ENCODE data around the gene RNFT1. TPM values are rescaled to one million over a fixed set of nuclear protein-coding genes. Genes with fewer than 3 reads are reported as not detected.
"Not testable (repeated sequence)": the region's sequence is repeated elsewhere in the genome, so short reads cannot be mapped to it uniquely, and the experiment has no call there.

Gene RNFT1, protein sequence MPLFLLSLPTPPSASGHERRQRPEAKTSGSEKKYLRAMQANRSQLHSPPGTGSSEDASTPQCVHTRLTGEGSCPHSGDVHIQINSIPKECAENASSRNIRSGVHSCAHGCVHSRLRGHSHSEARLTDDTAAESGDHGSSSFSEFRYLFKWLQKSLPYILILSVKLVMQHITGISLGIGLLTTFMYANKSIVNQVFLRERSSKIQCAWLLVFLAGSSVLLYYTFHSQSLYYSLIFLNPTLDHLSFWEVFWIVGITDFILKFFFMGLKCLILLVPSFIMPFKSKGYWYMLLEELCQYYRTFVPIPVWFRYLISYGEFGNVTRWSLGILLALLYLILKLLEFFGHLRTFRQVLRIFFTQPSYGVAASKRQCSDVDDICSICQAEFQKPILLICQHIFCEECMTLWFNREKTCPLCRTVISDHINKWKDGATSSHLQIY
- total RNA-seq (10 to 100 TPM in 3 of 10 donors, 1 to 10 TPM in 7; 5.8 to 12.5 (median 8.4) TPM), polyA plus RNA-seq (10 to 100 TPM in 1 of 2 donors, 1 to 10 TPM in 1; 8.3 to 17.3 TPM)
- long read RNA-seq, donor 1, transcript RNFT1-201 (9 exons, 2,101 nt): major isoform, 11 of 16 reads
- long read RNA-seq, donor 1, partial matches to known transcripts: 1 of 16 reads
- long read RNA-seq, donor 1, other reads (novel, unspliced or antisense): 3 of 16 reads
- long read RNA-seq, donor 2, transcript RNFT1-201 (9 exons, 2,101 nt): major isoform, 20 of 27 reads
- long read RNA-seq, donor 2, partial matches to known transcripts: 1 of 27 reads
- long read RNA-seq, donor 2, other reads (novel, unspliced or antisense): 3 of 27 reads
- long read RNA-seq, donor 3, transcript RNFT1-202 (7 exons, 1,809 nt): minor isoform, 15 of 53 reads
- long read RNA-seq, donor 3, transcript RNFT1-201 (9 exons, 2,101 nt): major isoform, 26 of 53 reads
- long read RNA-seq, donor 3, partial matches to known transcripts: 2 of 53 reads
- long read RNA-seq, donor 3, other reads (novel, unspliced or antisense): 6 of 53 reads

DNA sequence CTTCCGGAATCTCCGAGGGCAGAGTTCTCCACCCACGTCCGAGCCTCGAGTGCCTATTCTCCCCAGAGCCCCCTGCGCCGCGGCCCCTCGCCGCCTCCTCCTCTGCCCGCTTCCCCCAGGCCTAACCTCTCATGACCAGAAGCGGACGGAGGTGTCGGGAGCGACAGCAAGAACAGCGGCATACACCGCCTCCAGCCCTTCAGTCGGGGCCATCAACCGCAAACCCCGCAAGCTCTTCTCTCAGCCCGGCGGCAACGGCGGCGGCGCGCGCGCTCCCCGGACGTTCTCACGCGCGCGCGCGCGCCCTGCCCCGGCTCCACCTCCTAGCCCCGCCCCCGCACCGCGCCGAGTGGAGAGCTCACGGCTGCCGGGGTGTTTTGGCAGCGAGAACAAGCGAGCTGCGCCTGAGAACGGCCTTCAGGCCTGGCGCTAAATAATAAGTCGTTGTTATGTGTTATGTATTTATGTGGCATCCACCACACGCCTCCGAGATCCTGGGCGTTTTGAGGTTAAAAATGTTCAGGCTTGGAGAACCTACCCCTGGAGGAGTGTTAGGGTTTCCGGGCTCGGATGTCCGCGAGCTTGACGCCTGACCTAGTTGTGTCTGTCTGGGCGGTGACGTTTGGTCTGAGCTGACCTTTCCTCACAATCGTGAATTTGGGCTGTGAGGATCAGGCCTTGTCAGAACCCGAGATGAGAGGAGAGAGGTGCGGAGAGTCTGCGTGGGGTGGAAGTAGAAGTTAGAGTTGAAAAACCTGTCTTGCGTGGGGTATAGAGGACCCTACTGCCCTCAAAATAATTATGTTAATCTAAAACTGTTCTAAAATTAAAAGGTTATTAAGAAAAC lies at the start of gene RNFT1:
Gene RNFT1 (minus strand): TSS at position 259 of the 847 bp plus-strand sequence. CDS start 77 bp downstream, at position 182.
- TF ChIP-seq, protein P1, sequence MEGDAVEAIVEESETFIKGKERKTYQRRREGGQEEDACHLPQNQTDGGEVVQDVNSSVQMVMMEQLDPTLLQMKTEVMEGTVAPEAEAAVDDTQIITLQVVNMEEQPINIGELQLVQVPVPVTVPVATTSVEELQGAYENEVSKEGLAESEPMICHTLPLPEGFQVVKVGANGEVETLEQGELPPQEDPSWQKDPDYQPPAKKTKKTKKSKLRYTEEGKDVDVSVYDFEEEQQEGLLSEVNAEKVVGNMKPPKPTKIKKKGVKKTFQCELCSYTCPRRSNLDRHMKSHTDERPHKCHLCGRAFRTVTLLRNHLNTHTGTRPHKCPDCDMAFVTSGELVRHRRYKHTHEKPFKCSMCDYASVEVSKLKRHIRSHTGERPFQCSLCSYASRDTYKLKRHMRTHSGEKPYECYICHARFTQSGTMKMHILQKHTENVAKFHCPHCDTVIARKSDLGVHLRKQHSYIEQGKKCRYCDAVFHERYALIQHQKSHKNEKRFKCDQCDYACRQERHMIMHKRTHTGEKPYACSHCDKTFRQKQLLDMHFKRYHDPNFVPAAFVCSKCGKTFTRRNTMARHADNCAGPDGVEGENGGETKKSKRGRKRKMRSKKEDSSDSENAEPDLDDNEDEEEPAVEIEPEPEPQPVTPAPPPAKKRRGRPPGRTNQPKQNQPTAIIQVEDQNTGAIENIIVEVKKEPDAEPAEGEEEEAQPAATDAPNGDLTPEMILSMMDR (IDR thresholded peaks at IDR 0.05): no peak

DNA sequence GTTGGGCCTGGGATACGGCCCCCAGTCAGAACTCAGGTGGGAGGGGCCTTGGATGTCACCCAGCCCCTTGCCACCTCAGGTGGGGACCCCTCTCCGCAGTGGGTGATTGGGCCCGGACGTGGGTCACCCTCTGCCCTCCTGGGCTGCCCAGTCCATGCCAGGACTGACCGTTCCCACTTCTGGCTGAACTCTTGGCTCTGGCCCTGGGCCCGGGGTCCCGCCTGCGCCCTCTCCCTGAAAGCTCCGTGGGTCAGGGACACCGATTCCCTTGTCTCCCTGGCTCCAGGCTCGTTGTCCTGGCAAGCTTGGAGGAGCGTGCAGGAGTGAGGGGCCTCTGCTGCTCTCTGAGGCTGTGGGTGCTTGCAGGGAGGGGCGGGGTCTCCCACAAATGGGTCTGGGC lies 44.8 kb upstream of the RNFT1 start:
- ATAC-seq; H3K4me1 ChIP-seq; H3K9me3 ChIP-seq; H3K36me3 ChIP-seq; H3K27me3 ChIP-seq; H3K4me3 ChIP-seq; H3K27ac ChIP-seq; DNase-seq; intact Hi-C loops (cut with DNase I): not testable (repeated sequence)
- 92 to 94% methylated on average over 6 of the region's 13 CpGs for WGBS, 2 donors

More for the DNA sequence above, at the start of gene RNFT1:
- H3K36me3 ChIP-seq: peaks cover 0 to 26% (median 0%) of the 10 kb centered on the region in 9 donors
- H3K9me3 ChIP-seq: no peaks in the 10 kb centered on the region
- WGBS, 2 donors: 2 to 3% methylated on average over 67 of the region's 67 CpGs
- H3K27me3 ChIP-seq: no peaks in the 10 kb centered on the region
- DNase-seq: peak; percentile 92 to 93
- ATAC-seq: peak; percentile 97 to 99 (median 98)
- intact Hi-C loops (cut with DNase I): loop anchor here in 4 of 10 donors (5.0 to 10.0 kb wide), 3 partner anchors 52 to 73 kb away; no protein-coding TSS in a partner anchor
- H3K4me3 ChIP-seq: peak within 1 kb of the TSS; percentile 51 to 98 (median 78)
- H3K4me1 ChIP-seq: peaks cover 5 to 32% (median 17%) of the 10 kb centered on the region in 9 donors
- H3K27ac ChIP-seq: peak within 1 kb of the TSS; percentile 48 to 98 (median 94)

DNA sequence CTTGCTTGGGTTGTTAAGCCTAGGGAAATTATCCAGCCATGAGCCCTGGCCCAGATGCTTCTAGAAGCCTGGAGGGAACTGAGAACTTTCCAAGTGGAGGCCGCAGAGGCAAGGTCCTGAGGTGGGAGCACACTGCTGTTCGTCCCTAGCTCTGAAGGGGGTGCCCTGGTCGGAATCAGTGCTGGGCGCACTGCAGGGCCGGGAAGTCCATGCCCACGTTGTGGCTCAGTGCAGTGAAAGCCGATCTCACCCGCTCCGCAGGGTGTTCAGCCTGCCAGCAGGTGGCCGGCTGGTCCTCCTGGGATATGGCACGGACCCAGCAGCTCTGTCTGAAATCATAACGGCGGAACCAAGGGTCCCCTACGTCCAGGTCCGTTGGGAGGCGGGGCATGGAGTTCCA lies 43.8 kb upstream of the RNFT1 start:
- 63 to 83% methylated on average over 5 to 7 of the region's 16 CpGs for WGBS, 2 donors
- DNase-seq; ATAC-seq; H3K36me3 ChIP-seq; H3K9me3 ChIP-seq; H3K27ac ChIP-seq; H3K27me3 ChIP-seq; H3K4me3 ChIP-seq; H3K4me1 ChIP-seq; intact Hi-C loops (cut with DNase I): not testable (repeated sequence)

DNA sequence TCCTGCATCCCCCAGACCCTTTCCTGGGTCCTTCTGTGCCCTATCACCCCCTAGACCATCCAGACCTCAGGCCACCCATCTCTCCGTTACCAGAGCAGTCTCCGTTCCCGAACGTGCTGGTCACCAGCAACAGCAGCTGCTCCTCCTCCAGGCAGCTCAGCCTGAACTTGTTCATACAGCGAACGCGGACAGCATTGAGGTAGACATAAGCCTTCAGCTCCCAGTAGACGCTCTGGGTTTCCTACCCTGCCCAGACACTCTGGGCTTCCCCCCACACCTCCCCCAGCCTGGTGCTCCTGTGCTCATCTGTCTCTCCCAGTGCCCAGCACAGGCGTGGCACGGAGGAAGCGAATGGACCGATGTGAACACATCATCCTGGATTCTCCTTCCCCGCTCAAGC lies 41.6 kb upstream of the RNFT1 start:
- Histone ChIP-seq H3K4me3 (no peak overlapping the region), H3K27me3 (no peaks in the 10 kb centered on the region), H3K27ac (no peak overlapping the region), H3K36me3 (no peaks in the 10 kb centered on the region), H3K9me3 (no peaks in the 10 kb centered on the region), H3K4me1 (no peaks in the 10 kb centered on the region)
- ATAC-seq (no peak), DNase-seq (no peak)
- 88 to 90% methylated on average over 13 of the region's 13 CpGs for WGBS, 2 donors
- intact Hi-C loops (cut with DNase I): no loop called here
- TF ChIP-seq, protein P1 (IDR thresholded peaks at IDR 0.05): no peak

DNA sequence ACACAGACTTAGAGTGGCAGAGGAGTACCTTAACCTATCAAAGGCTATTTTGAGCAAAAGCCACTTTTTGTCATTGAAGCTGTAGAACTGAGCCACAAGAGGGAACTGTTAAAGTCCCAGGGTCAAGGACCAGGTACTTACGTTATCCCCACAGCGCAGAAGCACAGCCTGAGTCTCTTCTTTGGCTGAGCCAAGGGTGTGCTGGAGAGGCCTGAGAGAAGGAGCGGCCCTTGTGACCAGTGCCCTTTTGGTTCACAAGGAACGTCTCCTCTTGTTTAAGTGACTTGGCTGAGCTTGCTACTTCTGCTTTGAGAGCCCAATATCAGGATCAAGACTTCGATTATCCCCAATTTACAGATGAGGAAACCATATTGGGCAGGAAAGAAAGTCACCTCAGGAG lies 40.0 kb upstream of the RNFT1 start:
- H3K27me3 ChIP-seq; intact Hi-C loops (cut with DNase I); DNase-seq; H3K4me1 ChIP-seq; H3K36me3 ChIP-seq; H3K27ac ChIP-seq; H3K9me3 ChIP-seq; ATAC-seq; H3K4me3 ChIP-seq: not testable (repeated sequence)
- 80 to 84% methylated on average over 5 of the region's 5 CpGs for WGBS, 2 donors

DNA sequence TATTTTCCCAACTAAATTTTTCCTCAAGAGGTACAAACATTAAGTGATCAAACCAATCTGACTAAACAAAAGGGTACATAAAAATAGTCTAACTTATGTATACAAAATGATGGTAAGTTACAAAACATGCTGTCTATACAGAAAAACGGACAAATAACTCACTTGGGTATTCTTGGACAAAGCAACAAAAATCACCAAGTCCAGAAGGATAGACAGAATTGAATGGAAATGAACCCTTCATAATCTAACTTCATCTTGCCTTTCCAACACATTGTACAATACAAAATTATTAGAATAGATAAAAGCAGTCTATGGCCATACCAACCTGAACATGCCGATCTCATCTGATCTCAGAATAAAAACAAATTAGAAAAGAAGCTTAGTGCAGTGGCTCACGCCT lies 37.9 kb upstream of the RNFT1 start:
- ATAC-seq; H3K9me3 ChIP-seq; H3K4me1 ChIP-seq; H3K36me3 ChIP-seq; DNase-seq; H3K4me3 ChIP-seq; intact Hi-C loops (cut with DNase I); H3K27ac ChIP-seq; H3K27me3 ChIP-seq: not testable (repeated sequence)
- 85 to 91% methylated on average over 3 of the region's 3 CpGs for WGBS, 2 donors

DNA sequence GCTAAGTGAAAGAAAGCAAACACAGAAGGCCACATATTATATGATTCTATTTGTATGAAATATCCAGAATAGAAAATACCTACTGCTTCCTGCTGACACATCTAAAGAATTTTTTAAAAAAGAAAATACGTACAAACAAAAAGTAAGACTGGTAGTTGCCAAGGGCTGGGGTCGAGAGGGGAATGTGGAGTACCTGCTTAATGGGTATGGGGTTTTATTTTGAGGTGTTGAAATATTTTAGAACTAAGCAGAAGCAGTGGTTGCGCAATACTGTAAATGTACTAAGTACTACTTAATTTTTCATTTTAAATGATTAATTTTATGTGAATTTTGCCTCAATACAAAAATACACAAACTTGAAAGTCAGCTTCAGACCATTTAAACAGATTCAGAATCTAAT lies 32.1 kb upstream of the RNFT1 start:
- H3K36me3 ChIP-seq; H3K27me3 ChIP-seq; H3K4me3 ChIP-seq; DNase-seq; intact Hi-C loops (cut with DNase I); H3K9me3 ChIP-seq; H3K4me1 ChIP-seq; H3K27ac ChIP-seq; ATAC-seq: not testable (repeated sequence)
- WGBS, 2 donors: 79 to 80% methylated on average over 2 of the region's 3 CpGs

DNA sequence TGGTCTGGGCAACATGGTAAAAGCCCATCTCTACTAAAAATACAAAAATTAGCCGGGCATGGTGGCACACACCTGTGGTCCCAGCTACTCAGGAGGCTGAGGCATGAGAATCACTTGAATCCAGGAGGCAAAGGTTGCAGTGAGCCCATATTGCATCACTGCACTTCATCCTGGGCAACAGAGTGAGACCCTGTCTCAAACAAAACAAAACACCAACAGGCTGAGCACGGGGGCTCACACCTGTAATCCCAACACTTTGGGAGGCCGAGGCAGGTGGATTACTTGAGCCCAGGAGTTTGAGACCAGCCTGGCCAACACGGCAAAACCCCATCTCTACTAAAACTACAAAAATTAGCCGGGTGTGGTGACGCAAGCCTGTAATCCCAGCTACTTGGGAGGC lies 10.6 kb upstream of the RNFT1 start:
- H3K4me1 ChIP-seq; ATAC-seq; intact Hi-C loops (cut with DNase I); H3K27ac ChIP-seq; H3K9me3 ChIP-seq; DNase-seq; H3K36me3 ChIP-seq; H3K4me3 ChIP-seq; H3K27me3 ChIP-seq: not testable (repeated sequence)
- WGBS, 2 donors: 89 to 93% methylated on average over 5 to 6 of the region's 6 CpGs
